Measurements from ENCODE around the gene CCL26. TPM values are rescaled to one million over a fixed set of nuclear protein-coding genes. Genes with fewer than 3 reads are reported as not detected.

The CCL26 gene
- total RNA-seq, 4 donors from 2014 or later: not detected

DNA sequence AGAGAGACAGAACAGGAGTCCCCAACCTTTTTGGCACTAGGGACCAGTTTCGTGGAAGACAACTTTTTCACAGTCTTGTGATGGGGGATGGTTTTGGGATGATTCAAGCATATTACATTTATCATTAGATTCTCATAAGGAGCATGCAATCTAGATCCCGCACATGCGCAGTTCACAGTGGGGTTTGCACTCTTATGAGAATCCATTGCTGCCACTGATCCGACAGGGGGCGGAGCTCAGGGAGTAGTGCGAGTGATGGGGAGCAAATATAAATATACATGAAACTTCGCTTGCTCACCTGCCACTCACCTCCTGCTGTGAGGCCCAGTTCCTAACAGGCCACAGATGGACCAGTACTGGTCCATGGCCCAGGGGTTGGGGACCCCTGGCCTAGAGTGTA is 14.2 kb downstream of the CCL26 start:
- H3K27ac ChIP-seq: no peak overlapping the region
- no peak for TF ChIP-seq POLR2A (IDR thresholded peaks at IDR 0.05)
- TF ChIP-seq, protein P1, sequence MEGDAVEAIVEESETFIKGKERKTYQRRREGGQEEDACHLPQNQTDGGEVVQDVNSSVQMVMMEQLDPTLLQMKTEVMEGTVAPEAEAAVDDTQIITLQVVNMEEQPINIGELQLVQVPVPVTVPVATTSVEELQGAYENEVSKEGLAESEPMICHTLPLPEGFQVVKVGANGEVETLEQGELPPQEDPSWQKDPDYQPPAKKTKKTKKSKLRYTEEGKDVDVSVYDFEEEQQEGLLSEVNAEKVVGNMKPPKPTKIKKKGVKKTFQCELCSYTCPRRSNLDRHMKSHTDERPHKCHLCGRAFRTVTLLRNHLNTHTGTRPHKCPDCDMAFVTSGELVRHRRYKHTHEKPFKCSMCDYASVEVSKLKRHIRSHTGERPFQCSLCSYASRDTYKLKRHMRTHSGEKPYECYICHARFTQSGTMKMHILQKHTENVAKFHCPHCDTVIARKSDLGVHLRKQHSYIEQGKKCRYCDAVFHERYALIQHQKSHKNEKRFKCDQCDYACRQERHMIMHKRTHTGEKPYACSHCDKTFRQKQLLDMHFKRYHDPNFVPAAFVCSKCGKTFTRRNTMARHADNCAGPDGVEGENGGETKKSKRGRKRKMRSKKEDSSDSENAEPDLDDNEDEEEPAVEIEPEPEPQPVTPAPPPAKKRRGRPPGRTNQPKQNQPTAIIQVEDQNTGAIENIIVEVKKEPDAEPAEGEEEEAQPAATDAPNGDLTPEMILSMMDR (IDR thresholded peaks at IDR 0.05): no peak
- H3K36me3 ChIP-seq: no peaks in the 10 kb centered on the region
- H3K4me1 ChIP-seq: peaks cover 0 to 5% (median 0%) of the 10 kb centered on the region in 3 donors
- 82 to 89% methylated on average over 7 of the region's 7 CpGs for WGBS, 2 donors
- no peaks in the 10 kb centered on the region for H3K9me3 ChIP-seq
- DNase-seq: no peak
- intact Hi-C loops (cut with DNase I): no loop called here
- H3K4me3 ChIP-seq: no peak overlapping the region
- H3K27me3 ChIP-seq: no peaks in the 10 kb centered on the region

DNA sequence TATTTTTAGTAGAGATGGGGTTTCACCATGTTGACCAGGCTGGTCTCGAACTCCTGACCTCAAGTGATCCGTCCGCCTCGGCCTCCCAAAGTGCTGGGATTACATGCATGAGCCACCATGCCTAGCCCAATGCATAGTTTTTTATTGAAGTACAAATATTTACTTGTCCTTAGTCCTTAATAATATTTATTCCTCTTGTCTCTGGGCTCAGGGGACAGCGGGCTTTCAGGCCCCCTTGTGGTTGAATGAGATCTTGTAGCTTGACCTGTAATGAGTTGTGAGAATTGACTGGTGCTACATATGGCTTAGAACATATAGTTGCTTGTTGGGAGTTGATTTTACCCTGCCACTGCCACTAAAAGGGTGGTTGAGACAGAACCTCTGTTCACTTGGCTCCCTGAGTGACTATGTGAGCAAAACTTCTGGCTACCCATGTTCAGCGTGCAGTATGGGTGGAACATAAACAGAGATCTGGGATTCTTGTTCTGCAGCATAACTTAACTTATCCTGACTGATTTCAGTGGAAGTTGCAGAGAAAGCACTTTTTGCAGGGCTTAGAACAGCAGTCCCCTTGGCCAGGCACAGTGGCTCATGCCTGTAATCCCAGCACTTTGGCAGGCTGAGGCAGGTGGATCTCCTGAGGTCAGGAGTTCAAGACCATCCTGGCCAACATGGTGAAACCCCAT is 14.9 kb downstream of the CCL26 start:
- Histone ChIP-seq H3K4me3 (no peak overlapping the region), H3K36me3 (no peaks in the 10 kb centered on the region), H3K9me3 (no peaks in the 10 kb centered on the region), H3K27me3 (no peaks in the 10 kb centered on the region), H3K27ac (no peak overlapping the region), H3K4me1 (peaks cover 0 to 3% (median 0%) of the 10 kb centered on the region in 3 donors)
- no peak for DNase-seq
- 61 to 67% methylated on average over 5 of the region's 6 CpGs for WGBS, 2 donors
- no peak for TF ChIP-seq POLR2A (IDR thresholded peaks at IDR 0.05)
- TF ChIP-seq, protein P1 (IDR thresholded peaks at IDR 0.05): peak in 5 of 6 experiments; percentile 13 to 43 (median 22)
- intact Hi-C loops (cut with DNase I): no loop called here

DNA sequence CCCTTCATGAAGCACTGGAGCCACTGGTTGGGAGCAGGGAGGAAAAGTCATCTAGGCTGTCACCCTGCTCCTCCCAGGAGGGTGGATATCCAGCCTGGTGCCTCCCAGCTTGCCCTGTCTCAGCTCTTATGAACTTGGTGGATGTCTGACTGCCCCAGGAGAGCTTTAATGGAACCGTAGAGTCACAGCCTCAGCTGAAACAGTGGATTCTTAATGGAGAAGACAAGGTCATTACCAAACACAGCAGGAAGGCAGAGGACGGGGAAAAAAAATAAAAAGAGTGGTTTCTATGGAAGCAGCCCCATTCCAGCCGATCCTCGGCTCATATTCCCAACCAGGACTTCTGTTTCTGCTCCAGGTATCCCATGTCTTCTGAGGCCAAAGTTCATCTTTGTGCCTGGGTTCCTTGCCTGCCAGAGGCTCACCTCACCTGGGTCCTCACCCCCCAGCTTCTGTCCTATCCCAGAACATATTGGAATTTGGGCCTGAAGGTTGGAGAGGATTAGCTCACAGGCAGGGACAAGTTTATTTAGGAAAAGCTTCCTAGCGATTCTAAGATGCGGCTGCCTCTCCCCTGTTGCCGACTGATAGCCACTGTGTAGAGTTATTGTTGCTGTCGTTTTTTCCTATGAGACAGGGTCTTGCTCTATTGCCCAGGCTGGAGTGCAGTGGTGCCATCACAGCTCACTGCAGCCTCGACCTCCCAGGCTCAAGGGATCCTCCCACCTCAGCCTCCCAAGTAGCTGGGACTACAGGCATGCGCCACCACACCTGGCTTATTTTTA is 15.6 kb downstream of the CCL26 start:
- Histone ChIP-seq H3K9me3 (no peaks in the 10 kb centered on the region), H3K36me3 (no peaks in the 10 kb centered on the region), H3K4me3 (no peak overlapping the region), H3K4me1 (no peaks in the 10 kb centered on the region), H3K27ac (no peak overlapping the region), H3K27me3 (no peaks in the 10 kb centered on the region)
- intact Hi-C loops (cut with DNase I): no loop called here
- no peak for DNase-seq
- TF ChIP-seq POLR2A (IDR thresholded peaks at IDR 0.05): no peak
- TF ChIP-seq, protein P1 (IDR thresholded peaks at IDR 0.05): no peak
- 67 to 68% methylated on average over 9 of the region's 10 CpGs for WGBS, 2 donors

DNA sequence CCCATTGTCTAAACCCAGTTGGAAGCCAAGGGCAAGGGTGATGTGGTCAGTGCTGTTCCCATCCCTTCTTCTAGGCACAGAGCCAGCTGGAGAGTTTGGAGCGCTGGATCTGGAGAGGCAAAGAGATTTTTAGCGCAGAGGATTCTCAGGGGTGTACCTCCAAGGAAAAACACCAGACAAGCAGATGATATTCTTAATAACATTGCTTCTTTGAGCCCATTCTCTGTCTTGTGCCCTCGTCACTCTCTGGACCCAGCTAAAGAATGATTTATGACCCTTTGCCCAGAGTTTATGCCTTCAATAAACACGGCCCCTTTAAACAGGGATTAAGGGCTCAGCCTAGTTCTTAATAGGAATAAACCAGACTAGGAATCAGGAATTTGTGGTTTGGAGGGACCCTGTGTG is 28.6 kb downstream of the CCL26 start:
- Histone ChIP-seq H3K4me3 (no peak overlapping the region), H3K36me3 (no peaks in the 10 kb centered on the region), H3K4me1 (peaks cover 0 to 18% (median 0%) of the 10 kb centered on the region in 3 donors), H3K27ac (peak overlapping the region in 2 of 4 donors; percentile 25 to 36), H3K27me3 (no peaks in the 10 kb centered on the region), H3K9me3 (no peaks in the 10 kb centered on the region)
- intact Hi-C loops (cut with DNase I): no loop called here
- no peak for DNase-seq
- TF ChIP-seq, protein P1 (IDR thresholded peaks at IDR 0.05): no peak
- no peak for TF ChIP-seq POLR2A (IDR thresholded peaks at IDR 0.05)
- WGBS, 2 donors: 28 to 70% methylated on average over 3 of the region's 4 CpGs

DNA sequence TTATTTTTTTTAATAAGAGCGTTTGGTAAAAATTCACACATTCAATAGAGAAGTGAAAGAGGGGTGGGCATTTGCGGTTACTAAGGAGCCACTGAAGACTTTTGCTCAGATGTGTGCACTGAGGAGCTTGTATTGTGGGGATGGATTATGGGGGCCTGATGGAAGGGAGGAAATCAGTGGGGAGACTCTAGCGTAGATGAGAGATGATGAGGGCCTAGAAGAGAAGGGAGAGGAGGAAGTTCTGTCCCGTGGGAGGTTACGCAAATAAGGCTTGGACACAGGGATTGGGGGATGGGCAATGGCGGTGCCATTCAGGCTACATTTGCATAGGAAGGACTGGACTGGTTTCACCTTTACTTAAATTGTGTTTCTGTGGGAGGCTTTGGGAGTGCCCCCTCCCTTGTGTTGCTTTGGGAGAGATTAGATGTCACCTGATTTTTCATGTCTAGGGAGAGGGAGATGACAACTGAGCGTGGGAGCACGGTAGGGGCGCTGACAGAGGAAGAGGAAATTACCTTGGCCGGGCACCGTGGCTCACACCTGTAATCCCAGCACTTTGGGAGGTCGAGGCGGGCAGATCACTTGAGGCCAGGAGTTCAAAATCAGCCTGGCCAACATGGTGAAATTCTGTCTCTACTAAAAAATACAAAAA is 31.0 kb downstream of the CCL26 start:
- Histone ChIP-seq H3K27me3 (no peaks in the 10 kb centered on the region), H3K4me3 (no peak overlapping the region), H3K4me1 (peaks cover 0 to 38% (median 12%) of the 10 kb centered on the region in 3 donors), H3K36me3 (no peaks in the 10 kb centered on the region), H3K27ac (peak overlapping the region in 1 of 4 donors; percentile 39), H3K9me3 (no peaks in the 10 kb centered on the region)
- TF ChIP-seq POLR2A (IDR thresholded peaks at IDR 0.05): no peak
- TF ChIP-seq, protein P1 (IDR thresholded peaks at IDR 0.05): no peak
- intact Hi-C loops (cut with DNase I): no loop called here
- no peak for DNase-seq
- 54 to 66% methylated on average over 13 of the region's 13 CpGs for WGBS, 2 donors

Measured in esophagus squamous epithelium (tissue), 5 donors.